ENCODE results near the gene REV3L. TPM values are rescaled to one million over a fixed set of nuclear protein-coding genes. Genes with fewer than 3 reads are reported as not detected.
"Not testable (repeated sequence)": the region's sequence is repeated elsewhere in the genome, so short reads cannot be mapped to it uniquely, and the experiment has no call there.

REV3L gene
- total RNA-seq, 1 donor from 2014 or later, result 19.7 TPM

- Mint-ChIP-seq H3K27me3 (ENCODE audit: unreplicated experiment) (peaks cover 7% of the 10 kb centered on the region), H3K4me3 (ENCODE audit: unreplicated experiment) (no peak overlapping the region)
Measured at GRCh38 chr6:111521497-111522270, 38.7 kb upstream of the REV3L start.

DNA sequence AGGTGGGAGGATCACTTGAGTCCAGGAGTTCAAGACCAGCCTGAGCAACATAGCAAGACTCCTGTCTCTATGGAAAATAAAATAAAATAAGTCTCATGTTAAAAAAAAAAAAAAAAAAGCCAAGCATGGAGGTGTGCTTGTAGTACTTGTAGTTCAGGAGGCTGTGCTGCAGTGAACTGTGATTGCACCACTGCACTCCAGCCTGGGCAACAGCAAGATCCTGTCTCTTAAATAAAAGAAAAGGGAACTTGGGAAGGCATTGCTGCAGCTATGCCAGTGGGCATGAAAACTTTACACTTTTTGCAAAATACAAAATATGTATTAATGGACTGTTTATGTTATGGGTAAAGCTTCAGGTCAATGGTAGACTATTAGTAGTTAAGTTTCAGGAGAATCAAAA lies 37.5 kb upstream of the REV3L start:
- Mint-ChIP-seq H3K36me3 (ENCODE audit: low read depth, unreplicated experiment) (no peaks in the 10 kb centered on the region), H3K4me3 (ENCODE audit: unreplicated experiment) (no peak overlapping the region), H3K9me3 (ENCODE audit: unreplicated experiment) (no peaks in the 10 kb centered on the region), H3K4me1 (ENCODE audit: unreplicated experiment) (peaks cover 17% of the 10 kb centered on the region), H3K27ac (ENCODE audit: unreplicated experiment) (no peak overlapping the region), H3K27me3 (ENCODE audit: unreplicated experiment) (peaks cover 7% of the 10 kb centered on the region)
- TF ChIP-seq CTCF (IDR thresholded peaks at IDR 0.05; ENCODE audit: unreplicated experiment), result no peak
- DNase-seq (ENCODE audit: low spot score), result no peak

More at GRCh38 chr6:111521497-111522270, 38.7 kb upstream of the REV3L start:
- Mint-ChIP-seq H3K4me1 (ENCODE audit: unreplicated experiment) (peaks cover 17% of the 10 kb centered on the region), H3K9me3 (ENCODE audit: unreplicated experiment) (no peaks in the 10 kb centered on the region), H3K36me3 (ENCODE audit: low read depth, unreplicated experiment) (no peaks in the 10 kb centered on the region), H3K27ac (ENCODE audit: unreplicated experiment) (no peak overlapping the region)
- DNase-seq (ENCODE audit: low spot score), result no peak
- TF ChIP-seq CTCF (IDR thresholded peaks at IDR 0.05; ENCODE audit: unreplicated experiment), result no peak

GRCh38 chr6:111517965-111518364 lies 34.9 kb upstream of the REV3L start:
- Mint-ChIP-seq H3K36me3 (ENCODE audit: low read depth, unreplicated experiment) (no peaks in the 10 kb centered on the region), H3K27me3 (ENCODE audit: unreplicated experiment) (peaks cover 5% of the 10 kb centered on the region), H3K27ac (ENCODE audit: unreplicated experiment) (no peak overlapping the region), H3K4me3 (ENCODE audit: unreplicated experiment) (no peak overlapping the region), H3K4me1 (ENCODE audit: unreplicated experiment) (peaks cover 3% of the 10 kb centered on the region), H3K9me3 (ENCODE audit: unreplicated experiment) (no peaks in the 10 kb centered on the region)
- no peak for TF ChIP-seq CTCF (IDR thresholded peaks at IDR 0.05; ENCODE audit: unreplicated experiment)
- DNase-seq (ENCODE audit: low spot score), result no peak

DNA sequence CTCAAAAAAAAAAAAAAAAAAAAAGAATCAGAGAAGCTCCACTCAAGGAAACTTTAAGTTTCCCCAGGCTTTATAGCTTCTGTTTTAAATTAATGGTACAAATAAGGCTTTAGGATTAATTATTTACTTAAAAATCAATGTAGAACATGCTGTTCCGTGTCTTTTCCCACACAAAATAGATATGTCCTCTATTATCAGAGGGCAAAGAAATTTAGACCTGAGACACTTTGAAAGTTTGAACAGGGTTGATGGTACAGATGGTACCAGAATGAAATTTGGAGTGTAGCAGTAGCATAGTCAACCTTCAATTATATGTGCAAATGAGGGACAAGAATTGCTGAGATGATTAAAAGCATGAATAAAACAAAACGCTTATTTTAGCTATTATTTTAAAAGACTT lies 32.2 kb upstream of the REV3L start:
- Mint-ChIP-seq H3K9me3 (ENCODE audit: unreplicated experiment) (no peaks in the 10 kb centered on the region), H3K27me3 (ENCODE audit: unreplicated experiment) (peaks cover 2% of the 10 kb centered on the region), H3K36me3 (ENCODE audit: low read depth, unreplicated experiment) (no peaks in the 10 kb centered on the region), H3K4me1 (ENCODE audit: unreplicated experiment) (peaks cover 3% of the 10 kb centered on the region), H3K27ac (ENCODE audit: unreplicated experiment) (no peak overlapping the region), H3K4me3 (ENCODE audit: unreplicated experiment) (no peak overlapping the region)
- DNase-seq (ENCODE audit: low spot score), result no peak
- TF ChIP-seq CTCF (IDR thresholded peaks at IDR 0.05; ENCODE audit: unreplicated experiment), result no peak

- not testable (repeated sequence) for H3K4me1 Mint-ChIP-seq (ENCODE audit: unreplicated experiment); DNase-seq (ENCODE audit: low spot score); H3K27me3 Mint-ChIP-seq (ENCODE audit: unreplicated experiment); H3K4me3 Mint-ChIP-seq (ENCODE audit: unreplicated experiment); H3K9me3 Mint-ChIP-seq (ENCODE audit: unreplicated experiment); H3K36me3 Mint-ChIP-seq (ENCODE audit: low read depth, unreplicated experiment)
- peak overlapping the region; percentile 30 for H3K27ac Mint-ChIP-seq (ENCODE audit: unreplicated experiment)
Measured at GRCh38 chr6:111514531-111514930, 31.5 kb upstream of the REV3L start.

- not testable (repeated sequence) for H3K36me3 Mint-ChIP-seq (ENCODE audit: low read depth, unreplicated experiment); H3K27ac Mint-ChIP-seq (ENCODE audit: unreplicated experiment); H3K4me1 Mint-ChIP-seq (ENCODE audit: unreplicated experiment); H3K4me3 Mint-ChIP-seq (ENCODE audit: unreplicated experiment); H3K27me3 Mint-ChIP-seq (ENCODE audit: unreplicated experiment); DNase-seq (ENCODE audit: low spot score); H3K9me3 Mint-ChIP-seq (ENCODE audit: unreplicated experiment)
Measured at GRCh38 chr6:111507219-111507618, 24.2 kb upstream of the REV3L start.

- not testable (repeated sequence) for DNase-seq (ENCODE audit: low spot score); H3K27ac Mint-ChIP-seq (ENCODE audit: unreplicated experiment); H3K36me3 Mint-ChIP-seq (ENCODE audit: low read depth, unreplicated experiment); H3K9me3 Mint-ChIP-seq (ENCODE audit: unreplicated experiment); H3K27me3 Mint-ChIP-seq (ENCODE audit: unreplicated experiment); H3K4me1 Mint-ChIP-seq (ENCODE audit: unreplicated experiment); H3K4me3 Mint-ChIP-seq (ENCODE audit: unreplicated experiment)
Measured at GRCh38 chr6:111505498-111505897, 22.5 kb upstream of the REV3L start.

Measured in endothelial cell (in vitro differentiated cells).